GM23338 (cell line): ENCODE results near the gene WHAMM. TPM values are rescaled to one million over a fixed set of nuclear protein-coding genes. Genes with fewer than 3 reads are reported as not detected.

Experiments
- ATAC-seq: fragments of 200-7000 bp; cut with Tn5 transposase; 3 replicates; pipeline ENCODE4 v1.9.1; 2020
- DNase-seq: peaks from one replicate; pipeline ENCODE4 v3.0.0-alpha.2; 2015; ENCODE audit warnings: low spot score
- H2AFZ ChIP-seq: fragments of 200-600 bp; sonication (generic); 2 replicates; pipeline ENCODE4 v1.8.0; 2016; ENCODE audit warnings: antibody characterized with exemption, mild to moderate bottlenecking, moderate library complexity
- H3F3A ChIP-seq: fragments of 200-600 bp; sonication (generic); replicated peaks from 2 replicates; pipeline ENCODE4 v1.8.0; 2017; ENCODE audit warnings: antibody characterized with exemption, mixed run types, low read depth
- H3K27ac ChIP-seq: fragments of 200-600 bp; sonication (generic); 2 replicates; pipeline ENCODE4 v1.6.1; 2016; ENCODE audit warnings: low read depth
- H3K27me3 ChIP-seq: fragments of 200-600 bp; sonication (generic); 2 replicates; pipeline ENCODE4 v1.8.0; 2016; ENCODE audit warnings: mild to moderate bottlenecking, mixed run types, moderate library complexity; ENCODE audit not compliant: insufficient read depth
- H3K36me3 ChIP-seq: fragments of 200-600 bp; sonication (generic); 2 replicates; pipeline ENCODE4 v1.8.0; 2016; ENCODE audit warnings: mild to moderate bottlenecking; ENCODE audit not compliant: insufficient read depth
- H3K4me1 ChIP-seq: fragments of 200-600 bp; sonication (generic); 2 replicates; pipeline ENCODE4 v1.8.0; 2016; ENCODE audit warnings: mild to moderate bottlenecking, moderate library complexity; ENCODE audit not compliant: insufficient read depth
- H3K4me2 ChIP-seq: fragments of 200-600 bp; sonication (generic); 2 replicates; pipeline ENCODE4 v1.7.1; 2017; ENCODE audit warnings: mixed run types
- H3K4me3 ChIP-seq: fragments of 200-600 bp; sonication (generic); 2 replicates; pipeline ENCODE4 v1.6.1; 2016; ENCODE audit warnings: mixed run types
- H3K79me2 ChIP-seq: fragments of 200-600 bp; sonication (generic); replicated peaks from 2 replicates; pipeline ENCODE4 v1.8.0; 2017; ENCODE audit warnings: mild to moderate bottlenecking; ENCODE audit not compliant: insufficient read depth
- H3K9me2 ChIP-seq: fragments of 200-600 bp; sonication (generic); 2 replicates; pipeline ENCODE4 v1.8.0; 2017; ENCODE audit not compliant: insufficient read depth
- H4K20me1 ChIP-seq: fragments of 200-600 bp; sonication (generic); replicated peaks from 2 replicates; pipeline ENCODE4 v1.8.0; 2017; ENCODE audit warnings: mild to moderate bottlenecking; ENCODE audit not compliant: insufficient read depth
- H3K27ac Mint-ChIP-seq: 2 replicates; pipeline ENCODE4 v1.8.0; 2020; ENCODE audit warnings: inconsistent platforms, mild to moderate bottlenecking, moderate library complexity, mixed read lengths
- H3K27me3 Mint-ChIP-seq: 3 replicates; pipeline ENCODE4 v1.8.0; 2022; ENCODE audit warnings: low read depth, mild to moderate bottlenecking, moderate library complexity, mixed read lengths, inconsistent platforms; ENCODE audit not compliant: insufficient read depth, poor library complexity
- H3K36me3 Mint-ChIP-seq: 3 replicates; pipeline ENCODE4 v1.8.0; 2021; ENCODE audit warnings: low read depth, mild to moderate bottlenecking, inconsistent platforms, moderate library complexity, mixed read lengths
- H3K4me1 Mint-ChIP-seq: 3 replicates; pipeline ENCODE4 v1.8.0; 2020; ENCODE audit warnings: mild to moderate bottlenecking, inconsistent platforms, mixed read lengths
- H3K4me3 Mint-ChIP-seq: 3 replicates; pipeline ENCODE4 v1.8.0; 2021; ENCODE audit warnings: moderate library complexity, mild to moderate bottlenecking, inconsistent platforms, mixed read lengths
- H3K9me3 Mint-ChIP-seq: 3 replicates; pipeline ENCODE4 v1.8.0; 2020; ENCODE audit warnings: moderate library complexity, mild to moderate bottlenecking, inconsistent platforms, mixed read lengths
- CREB1 ChIP-seq: fragments of 250-450 bp; sonication (Bioruptor Pico); IDR thresholded peaks from 2 replicates; pipeline ENCODE4 v1.5.0; 2020; ENCODE audit warnings: low read depth, mild to moderate bottlenecking, moderate library complexity
- ETS1 ChIP-seq: IDR thresholded peaks from 2 replicates; pipeline ENCODE4 v1.6.1; 2016; ENCODE audit warnings: antibody characterized with exemption
- EZH2 ChIP-seq: fragments of 200-600 bp; sonication (generic); IDR thresholded peaks from one replicate; pipeline ENCODE4 v1.8.0; 2017; ENCODE audit warnings: antibody characterized with exemption, mild to moderate bottlenecking, low read depth; ENCODE audit not compliant: unreplicated experiment
- EZH2phosphoT487 ChIP-seq: fragments of 200-600 bp; sonication (generic); IDR thresholded peaks from one replicate; pipeline ENCODE4 v1.8.1; 2018; ENCODE audit warnings: antibody characterized with exemption; ENCODE audit not compliant: unreplicated experiment
- JUNB ChIP-seq: IDR thresholded peaks from one replicate; pipeline ENCODE4 v1.6.1; 2016; ENCODE audit warnings: antibody characterized with exemption; ENCODE audit not compliant: unreplicated experiment
- NANOG ChIP-seq: IDR thresholded peaks from 2 replicates; pipeline ENCODE4 v1.6.1; 2016; ENCODE audit warnings: antibody characterized with exemption, borderline replicate concordance
- POLR2AphosphoS5 ChIP-seq: IDR thresholded peaks from 2 replicates; pipeline ENCODE4 v1.6.1; 2016; ENCODE audit warnings: antibody characterized with exemption, low read depth
- REST ChIP-seq: IDR thresholded peaks from one replicate; pipeline ENCODE4 v1.6.1; 2018; ENCODE audit warnings: antibody characterized with exemption; ENCODE audit not compliant: unreplicated experiment
- STAT1 ChIP-seq: IDR thresholded peaks from one replicate; pipeline ENCODE4 v1.6.1; 2016; ENCODE audit warnings: antibody characterized with exemption; ENCODE audit not compliant: unreplicated experiment
- ZNF114 ChIP-seq: fragments of 250-450 bp; sonication (Bioruptor Pico); IDR thresholded peaks from 2 replicates; pipeline ENCODE4 v1.5.0; 2020; ENCODE audit warnings: mild to moderate bottlenecking, moderate library complexity
- ZNF331 ChIP-seq: fragments of 250-450 bp; sonication (Bioruptor Pico); IDR thresholded peaks from 2 replicates; pipeline ENCODE4 v1.5.0; 2020; ENCODE audit warnings: low read depth, mild to moderate bottlenecking, moderate library complexity
- ZNF462 ChIP-seq: fragments of 250-450 bp; sonication (Bioruptor Pico); IDR thresholded peaks from 2 replicates; pipeline ENCODE4 v1.5.0; 2020; ENCODE audit warnings: mild to moderate bottlenecking, moderate library complexity
- polyA plus RNA-seq: library from polyadenylated mRNA; unstranded; fragments of >200 nt; fragmentation: Nextera tagmentation; extraction: Ambion mirVana; gene quantifications from 2 replicates; pipeline ENCODE4 v1.2.1, GENCODE V29; 2016
- total RNA-seq: library from RNA; depleted of rRNA; stranded (reverse); fragments of >200 nt; shearing (Covaris generic); gene quantifications from 2 replicates; pipeline ENCODE4 v1.2.3, GENCODE V29; 2014
- TF ChIP-seq, protein P1 (sequence below), 2 experiments: fragments of 200-600 bp in 1 of 2; sonication (generic) in 1 of 2; conservative IDR thresholded peaks; 2 replicates each; pipeline versions ENCODE4 v1.5.1 to v1.6.1; 2016 to 2017; ENCODE audit warnings: antibody characterized with exemption in 2 of 2, low read depth in 2 of 2, mild to moderate bottlenecking in 2 of 2, moderate library complexity in 1 of 2

WHAMM gene
- total and polyA plus RNA-seq, 2 experiments from 2014 or later: 2.2 to 4.1 TPM

- ATAC-seq: no peak
Measured at GRCh38 chr15:82768414-82769054, 40.9 kb upstream of the WHAMM start.

More at GRCh38 chr15:82768414-82769054, 40.9 kb upstream of the WHAMM start:
- Histone ChIP-seq H2AFZ (no peak overlapping the region), H4K20me1 (no peaks in the 10 kb centered on the region; the same call in 1 of the 2 replicates), H3K9me2 (no peaks in the 10 kb centered on the region), H3K79me2 (no peaks in the 10 kb centered on the region), H3K36me3 (no peaks in the 10 kb centered on the region), H3K27ac (no peak overlapping the region), H3K27me3 (no peaks in the 10 kb centered on the region), H3K4me1 (no peaks in the 10 kb centered on the region), H3F3A (no peaks in the 10 kb centered on the region), H3K4me2 (no peak overlapping the region), H3K4me3 (no peak overlapping the region)
- no peak for DNase-seq
- Mint-ChIP-seq H3K36me3 (no peaks in the 10 kb centered on the region), H3K27me3 (no peaks in the 10 kb centered on the region), H3K4me1 (peaks cover 9% of the 10 kb centered on the region), H3K4me3 (no peak overlapping the region), H3K27ac (no peak overlapping the region), H3K9me3 (no peaks in the 10 kb centered on the region)
- no peak for TF ChIP-seq EZH2phosphoT487
- TF ChIP-seq JUNB: no peak
- no peak for TF ChIP-seq REST
- TF ChIP-seq, protein P1, sequence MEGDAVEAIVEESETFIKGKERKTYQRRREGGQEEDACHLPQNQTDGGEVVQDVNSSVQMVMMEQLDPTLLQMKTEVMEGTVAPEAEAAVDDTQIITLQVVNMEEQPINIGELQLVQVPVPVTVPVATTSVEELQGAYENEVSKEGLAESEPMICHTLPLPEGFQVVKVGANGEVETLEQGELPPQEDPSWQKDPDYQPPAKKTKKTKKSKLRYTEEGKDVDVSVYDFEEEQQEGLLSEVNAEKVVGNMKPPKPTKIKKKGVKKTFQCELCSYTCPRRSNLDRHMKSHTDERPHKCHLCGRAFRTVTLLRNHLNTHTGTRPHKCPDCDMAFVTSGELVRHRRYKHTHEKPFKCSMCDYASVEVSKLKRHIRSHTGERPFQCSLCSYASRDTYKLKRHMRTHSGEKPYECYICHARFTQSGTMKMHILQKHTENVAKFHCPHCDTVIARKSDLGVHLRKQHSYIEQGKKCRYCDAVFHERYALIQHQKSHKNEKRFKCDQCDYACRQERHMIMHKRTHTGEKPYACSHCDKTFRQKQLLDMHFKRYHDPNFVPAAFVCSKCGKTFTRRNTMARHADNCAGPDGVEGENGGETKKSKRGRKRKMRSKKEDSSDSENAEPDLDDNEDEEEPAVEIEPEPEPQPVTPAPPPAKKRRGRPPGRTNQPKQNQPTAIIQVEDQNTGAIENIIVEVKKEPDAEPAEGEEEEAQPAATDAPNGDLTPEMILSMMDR (conservative IDR thresholded peaks at IDR 0.05; ENCODE audit: low read depth in 2 of 2): no peak
- no peak for TF ChIP-seq NANOG
- no peak for TF ChIP-seq ZNF331
- TF ChIP-seq POLR2AphosphoS5: no peak
- no peak for TF ChIP-seq CREB1 (CRISPR knock-in tag)
- TF ChIP-seq ZNF114 (CRISPR knock-in tag): no peak
- TF ChIP-seq ZNF462 (CRISPR knock-in tag): no peak
- TF ChIP-seq ETS1: no peak
- no peak for TF ChIP-seq STAT1
- TF ChIP-seq EZH2: no peak
